HG03571 (cell line): ENCODE results near the gene TRIM42.

ENCODE experiments used
- ATAC-seq: cut with Tn5 transposase; IDR thresholded peaks from one replicate; pipeline ENCODE4 v1.9.1; 2021; ENCODE audit not compliant: unreplicated experiment

Gene TRIM42

GRCh38 chr3:140709751-140710150 is 31.9 kb downstream of the TRIM42 start:
- ATAC-seq, result no peak

- ATAC-seq, result no peak
Measured at GRCh38 chr3:140710711-140711389, 33.0 kb downstream of the TRIM42 start.

GRCh38 chr3:140711390-140712035 is 33.6 kb downstream of the TRIM42 start:
- no peak for ATAC-seq

GRCh38 chr3:140712301-140712700 is 34.4 kb downstream of the TRIM42 start:
- no peak for ATAC-seq

- ATAC-seq, result no peak
Measured at GRCh38 chr3:140715035-140715434, 37.2 kb downstream of the TRIM42 start.

- no peak for ATAC-seq
Measured at GRCh38 chr3:140717921-140718320, 40.1 kb downstream of the TRIM42 start.

GRCh38 chr3:140719841-140720614 is 42.2 kb downstream of the TRIM42 start:
- ATAC-seq, result no peak

GRCh38 chr3:140723576-140723975 is 45.7 kb downstream of the TRIM42 start:
- ATAC-seq, result no peak

GRCh38 chr3:140724856-140725812 is 47.3 kb downstream of the TRIM42 start:
- peak; percentile 84 for ATAC-seq

GRCh38 chr3:140726066-140726465 is 48.2 kb downstream of the TRIM42 start:
- ATAC-seq, result no peak

- no peak for ATAC-seq
Measured at GRCh38 chr3:140727886-140728285, 50.0 kb downstream of the TRIM42 start.

- ATAC-seq, result peak; percentile 93
Measured at GRCh38 chr3:140731440-140732119, 53.7 kb downstream of the TRIM42 start.

- no peak for ATAC-seq
Measured at GRCh38 chr3:140733623-140734022, 55.8 kb downstream of the TRIM42 start.

GRCh38 chr3:140736863-140737460 is 59.1 kb downstream of the TRIM42 start:
- ATAC-seq, result no peak

- ATAC-seq, result no peak
Measured at GRCh38 chr3:140742116-140742515, 64.3 kb downstream of the TRIM42 start.

GRCh38 chr3:140748171-140748570 is 70.3 kb downstream of the TRIM42 start:
- ATAC-seq, result no peak

GRCh38 chr3:140748903-140749302 is 71.0 kb downstream of the TRIM42 start:
- ATAC-seq, result no peak
